GM21390 (cell line): Measurements from ENCODE around the gene POU3F3.

Experiments
- ATAC-seq: cut with Tn5 transposase; IDR thresholded peaks from one replicate; pipeline ENCODE4 v1.9.1; 2021; ENCODE audit not compliant: unreplicated experiment

Gene POU3F3

DNA sequence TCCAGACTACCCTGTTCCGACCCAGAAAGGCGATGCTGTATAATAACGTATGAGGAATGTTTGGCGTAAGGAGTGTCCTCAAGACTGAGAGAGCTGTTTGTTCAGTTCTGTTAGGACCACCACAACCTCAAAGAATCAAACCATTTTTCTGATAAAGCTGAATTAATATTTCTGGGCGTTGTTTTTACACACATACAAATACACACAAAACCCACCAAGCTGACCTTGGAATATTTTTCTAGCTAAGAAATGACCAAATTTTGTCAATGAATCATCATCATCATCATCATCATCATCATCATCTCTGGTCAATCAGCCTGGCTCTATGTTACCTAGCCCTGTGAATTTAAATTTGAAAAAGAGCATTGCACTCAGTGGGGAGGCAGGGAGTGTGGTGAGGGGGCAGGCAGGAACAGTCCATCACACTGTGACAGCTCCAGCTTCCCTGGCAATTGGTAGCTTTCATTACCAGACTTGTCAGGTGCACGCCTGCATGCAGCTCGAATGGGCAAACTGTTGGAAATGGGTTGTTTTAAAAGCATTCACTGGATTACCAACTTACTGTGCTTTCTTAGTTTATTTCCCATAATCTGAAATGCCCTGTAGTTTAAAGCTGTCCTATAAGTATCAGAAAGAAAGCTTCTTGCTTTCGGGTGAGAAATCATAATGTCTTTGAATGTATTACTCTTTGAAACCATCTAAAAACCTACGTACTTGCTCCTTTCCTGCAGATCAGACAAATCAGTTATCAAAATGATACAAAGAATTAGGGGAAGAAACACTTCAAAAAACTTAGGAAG, 6.9 kb upstream of the POU3F3 start:
- ATAC-seq = no peak

DNA sequence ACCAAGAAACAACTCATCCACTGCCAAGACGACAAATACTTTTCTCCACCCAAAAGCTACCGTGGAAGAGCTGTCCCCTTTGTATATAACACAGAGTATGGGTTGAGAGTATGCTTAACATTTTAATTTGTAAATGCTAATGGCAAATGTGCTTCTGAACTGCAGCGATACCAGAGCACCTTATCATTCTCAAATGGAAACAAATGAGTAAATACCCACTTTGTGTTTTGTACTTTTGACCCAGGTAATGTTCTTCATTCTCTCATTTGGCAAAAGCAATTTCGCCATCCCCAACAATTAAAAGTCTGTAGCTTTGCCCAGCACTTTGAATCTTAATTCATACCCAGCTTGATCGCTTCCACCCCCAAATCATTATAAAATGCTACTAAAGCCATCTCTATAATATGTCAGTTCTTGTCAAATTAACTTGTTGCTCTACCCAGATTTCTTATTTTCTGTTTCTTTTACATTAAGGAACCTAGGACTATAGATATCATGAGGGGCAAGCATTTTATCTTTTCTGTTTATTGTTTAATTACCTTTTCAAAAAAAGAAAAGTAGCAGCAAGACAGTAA, 6.2 kb upstream of the POU3F3 start:
- ATAC-seq = no peak

- ATAC-seq = no peak
Measured at GRCh38 chr2:104848526-104848925, 5.4 kb upstream of the POU3F3 start.

DNA sequence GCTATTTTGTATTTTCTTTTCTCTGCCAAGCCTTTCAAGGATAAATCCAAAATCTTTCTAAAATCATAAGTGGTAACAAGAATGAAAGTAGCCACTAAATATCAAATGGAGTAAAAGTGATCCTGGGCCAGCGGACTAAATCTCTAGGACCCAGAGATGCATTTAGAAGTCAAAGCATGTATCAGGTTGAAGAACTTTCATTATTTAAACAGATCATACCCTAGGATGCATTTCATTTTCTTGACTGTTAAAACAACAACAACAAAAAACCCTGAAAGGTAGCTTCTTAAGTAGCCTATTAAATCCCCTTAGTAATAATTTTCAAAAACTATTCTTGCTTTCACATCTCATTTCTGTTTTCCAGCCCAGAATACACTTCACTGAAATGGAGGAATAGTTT, 4.8 kb upstream of the POU3F3 start:
- no peak for ATAC-seq

- no peak for ATAC-seq
Measured at GRCh38 chr2:104849618-104850141, 4.2 kb upstream of the POU3F3 start.

DNA sequence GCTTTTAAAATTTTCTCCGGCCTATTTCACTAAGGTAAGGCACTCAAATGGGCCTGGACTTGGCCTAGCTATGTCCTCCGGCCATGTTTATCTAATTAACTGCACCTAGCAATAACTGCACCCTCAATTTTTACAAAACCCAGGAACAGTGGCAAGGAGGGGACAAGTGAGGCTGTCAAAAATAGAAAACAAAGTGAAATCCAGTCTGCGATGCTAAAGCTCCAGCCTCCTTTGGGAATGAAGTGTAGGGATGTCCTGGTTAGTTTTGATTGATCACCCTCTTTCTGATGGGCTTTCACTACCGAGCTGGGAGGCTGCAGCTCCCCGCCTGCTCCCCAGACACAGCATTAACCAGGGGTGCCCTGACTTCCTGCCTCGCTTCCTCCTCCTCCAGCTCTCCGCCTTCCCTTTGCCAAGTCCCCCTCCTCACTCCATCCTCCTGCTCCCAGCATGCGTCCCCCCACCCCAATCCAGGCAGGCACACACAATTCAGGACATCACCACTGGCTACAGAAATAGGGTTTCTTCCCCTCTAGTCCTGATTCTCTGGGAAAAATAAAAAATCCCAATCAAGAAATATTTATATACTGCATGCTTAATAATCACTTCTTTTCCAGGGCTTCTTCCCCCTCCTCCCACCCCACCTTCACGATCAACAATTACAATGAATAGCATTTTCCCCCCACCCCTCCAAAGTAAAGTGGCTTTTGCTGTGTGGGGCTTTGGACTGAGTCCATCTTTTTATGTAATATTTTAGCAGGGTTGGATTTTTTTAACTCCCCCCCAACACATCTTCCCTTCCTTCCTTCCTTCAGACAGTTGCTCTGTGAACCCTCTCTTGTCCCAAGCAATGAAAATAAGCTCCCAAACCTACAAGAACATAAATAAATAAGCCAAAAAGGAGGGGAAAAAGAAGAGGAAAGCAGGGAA, 3.3 kb upstream of the POU3F3 start:
- no peak for ATAC-seq

DNA sequence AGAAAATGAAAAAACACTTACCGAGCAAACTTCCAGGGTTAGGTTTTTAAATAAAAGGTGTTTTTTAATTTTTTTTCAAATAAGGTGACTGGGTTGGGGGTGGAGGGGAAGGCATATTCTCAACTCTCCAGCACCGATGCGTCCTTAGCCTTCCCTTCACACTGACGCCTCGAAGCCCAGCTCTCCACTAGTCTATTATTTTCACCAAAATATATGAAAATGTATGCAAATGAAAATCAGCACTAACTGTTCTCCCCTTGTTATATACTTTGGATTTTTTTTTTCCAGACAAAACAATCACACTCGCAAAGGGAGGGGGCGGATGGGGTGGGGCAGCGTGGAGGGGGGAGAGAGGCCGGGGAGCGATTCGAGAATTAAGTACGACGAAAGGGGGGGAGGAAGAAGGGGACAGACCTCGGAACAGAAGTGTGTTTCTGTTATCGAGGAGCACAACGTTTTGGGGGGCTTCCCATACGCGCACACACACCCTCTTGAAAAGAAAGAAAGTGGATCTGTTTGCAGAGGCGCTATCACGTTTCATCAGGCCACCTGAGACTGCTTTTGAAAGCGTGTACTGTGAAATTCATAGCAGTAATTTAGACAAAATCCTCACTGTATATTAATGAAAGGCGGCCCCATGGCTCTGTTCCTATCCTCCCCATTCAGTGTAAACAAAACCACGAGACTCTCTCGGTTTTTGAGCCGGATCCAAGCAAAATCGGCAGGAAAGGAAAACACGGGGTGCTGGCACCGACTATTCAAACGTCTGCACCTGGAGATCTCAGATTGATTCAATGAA, 2.4 kb upstream of the POU3F3 start:
- no peak for ATAC-seq

DNA sequence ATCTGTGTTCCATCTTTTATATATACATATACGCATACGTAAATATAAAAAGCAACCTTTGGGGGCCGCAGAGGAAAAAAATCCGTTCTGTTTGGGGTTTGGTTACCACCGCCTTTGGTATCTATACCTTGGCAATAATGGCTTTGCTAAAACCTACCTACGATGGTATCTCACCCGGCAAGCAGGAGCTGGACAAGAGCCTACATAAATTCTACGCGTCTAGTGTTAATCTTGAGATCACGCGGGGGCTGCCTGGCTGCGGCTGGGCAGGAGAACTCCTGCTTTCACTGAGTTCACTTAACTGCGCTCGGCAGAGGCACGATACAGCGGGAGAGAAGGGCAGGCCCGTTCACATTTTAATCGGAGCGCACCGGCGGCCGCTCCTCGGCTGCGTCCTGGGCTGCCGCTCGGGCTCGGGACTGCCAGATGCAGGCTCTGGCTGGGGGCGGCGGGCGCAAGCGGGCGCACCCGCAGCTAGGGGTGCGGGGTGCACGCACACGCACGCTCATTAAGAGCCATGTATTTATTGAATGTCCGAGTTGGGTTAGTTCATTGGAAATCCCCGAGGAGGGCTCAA, 1.7 kb upstream of the POU3F3 start:
- no peak for ATAC-seq

GRCh38 chr2:104854498-104855220, 744 bp downstream of the POU3F3 start:
- ATAC-seq = no peak

DNA sequence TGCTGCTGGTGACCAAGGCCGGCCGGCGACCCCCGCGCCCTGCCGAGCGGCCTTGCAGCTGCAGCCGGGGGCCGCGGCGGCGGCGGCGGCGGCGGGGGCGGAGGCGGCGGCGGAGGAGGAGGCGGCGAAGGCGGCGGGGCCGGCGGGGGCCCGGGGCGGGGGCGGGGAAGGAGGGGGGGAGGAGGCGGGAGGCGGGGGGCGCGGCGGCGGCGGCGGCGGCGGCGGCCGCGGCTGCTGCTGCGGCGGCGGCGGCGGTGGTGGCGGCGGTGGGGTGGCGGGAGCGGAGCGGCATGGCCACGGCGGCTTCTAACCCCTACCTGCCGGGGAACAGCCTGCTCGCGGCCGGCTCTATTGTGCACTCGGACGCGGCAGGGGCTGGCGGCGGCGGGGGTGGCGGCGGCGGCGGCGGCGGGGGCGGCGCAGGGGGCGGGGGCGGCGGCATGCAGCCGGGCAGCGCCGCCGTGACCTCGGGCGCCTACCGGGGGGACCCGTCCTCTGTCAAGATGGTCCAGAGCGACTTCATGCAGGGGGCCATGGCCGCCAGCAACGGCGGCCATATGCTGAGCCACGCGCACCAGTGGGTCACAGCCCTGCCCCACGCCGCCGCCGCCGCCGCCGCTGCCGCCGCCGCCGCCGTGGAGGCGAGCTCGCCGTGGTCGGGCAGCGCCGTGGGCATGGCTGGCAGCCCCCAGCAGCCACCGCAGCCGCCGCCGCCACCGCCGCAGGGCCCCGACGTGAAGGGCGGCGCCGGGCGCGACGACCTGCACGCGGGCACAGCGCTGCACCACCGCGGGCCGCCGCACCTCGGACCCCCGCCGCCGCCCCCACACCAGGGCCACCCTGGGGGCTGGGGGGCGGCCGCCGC, 1.5 kb downstream of the POU3F3 start:
- ATAC-seq = no peak

GRCh38 chr2:104856086-104856972, 2.4 kb downstream of the POU3F3 start:
- ATAC-seq = no peak

DNA sequence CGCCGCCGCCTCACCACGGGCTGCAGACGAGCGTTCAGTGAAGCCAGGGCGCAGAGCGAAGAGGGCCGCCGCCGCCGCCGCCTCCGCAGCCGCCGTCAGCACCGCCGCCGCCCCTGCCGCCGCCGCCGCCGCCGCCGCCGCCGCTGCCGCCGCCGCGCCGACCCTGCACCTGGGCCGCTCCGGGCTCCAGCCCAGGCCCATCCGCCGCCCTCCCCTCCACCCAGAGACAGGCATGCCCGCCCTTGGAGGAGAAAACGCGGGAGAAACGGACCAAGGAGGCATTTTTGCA, 3.0 kb downstream of the POU3F3 start:
- no peak for ATAC-seq

- no peak for ATAC-seq
Measured at GRCh38 chr2:104857262-104858005, 3.5 kb downstream of the POU3F3 start.

- no peak for ATAC-seq
Measured at GRCh38 chr2:104858006-104858978, 4.4 kb downstream of the POU3F3 start.

GRCh38 chr2:104859291-104859765, 5.4 kb downstream of the POU3F3 start:
- ATAC-seq = no peak
